Astrocyte (in vitro differentiated cells and primary cell): ENCODE data around the gene SYNE1.

Source experiments
- CTCF ChIP-seq: IDR thresholded peaks from 2 replicates; pipeline ENCODE4 v1.5.1; 2011; ENCODE audit warnings: low read depth, mild to moderate bottlenecking, inconsistent platforms, low read length, moderate library complexity; ENCODE audit not compliant: insufficient read depth
- EZH2 ChIP-seq: IDR thresholded peaks from 2 replicates; pipeline ENCODE4 v1.6.1; 2012; ENCODE audit warnings: mild to moderate bottlenecking, low read length, inconsistent platforms; ENCODE audit not compliant: insufficient read depth

GRCh38 chr6:152151920-152152319 is 485.2 kb downstream of the SYNE1 start:
- no peak for TF ChIP-seq CTCF
- no peak for TF ChIP-seq EZH2
